ENCODE measurements around the gene MTOR. TPM values are rescaled to one million over a fixed set of nuclear protein-coding genes. Genes with fewer than 3 reads are reported as not detected.
"Not testable (repeated sequence)": the region's sequence is repeated elsewhere in the genome, so short reads cannot be mapped to it uniquely, and the experiment has no call there.

MTOR gene
- 32.3 TPM for total RNA-seq
- long read RNA-seq, full-length matches to known transcripts, result 2 of 40 reads
- long read RNA-seq, partial matches to known transcripts, result 32 of 40 reads
- long read RNA-seq, other reads (novel, unspliced or antisense), result 6 of 40 reads

DNA sequence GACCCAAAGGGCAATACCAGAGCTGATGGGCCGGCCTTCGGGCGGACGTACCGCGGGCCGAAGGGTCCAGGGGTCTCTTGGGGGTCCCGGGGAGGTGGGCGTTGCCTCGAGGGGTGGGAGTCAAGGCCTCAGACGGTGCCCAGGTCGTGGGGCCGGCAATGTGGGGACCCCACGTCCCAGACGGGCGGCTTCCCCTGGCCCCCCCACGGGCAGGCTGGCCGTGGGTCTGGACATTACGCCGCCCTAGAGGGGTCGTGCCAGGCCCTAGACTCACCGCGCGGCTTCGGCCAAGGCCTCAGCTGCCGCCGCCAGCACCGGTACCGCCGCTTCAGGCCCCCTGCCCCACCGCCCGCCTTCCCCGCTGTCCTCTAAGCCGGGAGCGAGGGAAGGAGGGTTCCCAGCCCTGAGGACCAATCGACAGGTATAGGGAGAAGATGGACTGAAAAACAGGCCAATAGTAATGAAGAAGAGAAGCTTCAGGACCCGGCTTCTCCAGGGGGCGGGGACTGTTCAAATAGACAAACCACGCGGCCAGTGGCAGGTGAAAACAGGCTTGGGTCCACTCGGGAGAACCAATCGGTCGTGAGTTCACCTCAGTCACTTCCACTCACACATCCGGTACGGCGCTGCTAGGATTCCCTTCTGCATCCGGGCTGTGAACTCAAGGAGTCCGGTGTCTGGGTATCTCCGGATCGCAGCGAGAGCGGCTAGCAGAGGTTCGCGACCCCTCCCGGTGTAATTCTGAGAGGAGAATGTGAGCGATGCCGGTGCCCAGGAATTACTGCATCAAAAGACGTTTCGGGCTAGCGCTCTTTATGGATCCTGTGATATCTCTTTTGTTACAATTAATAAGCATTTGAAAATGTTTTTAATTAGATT lies at the start of gene MTOR:
Gene MTOR, minus strand, starts transcription at position 381 of the 879 bp plus-strand sequence. CDS start 3,142 bp downstream, outside the sequence.
- peak; percentile 100 for ATAC-seq
- TF ChIP-seq, protein P1, sequence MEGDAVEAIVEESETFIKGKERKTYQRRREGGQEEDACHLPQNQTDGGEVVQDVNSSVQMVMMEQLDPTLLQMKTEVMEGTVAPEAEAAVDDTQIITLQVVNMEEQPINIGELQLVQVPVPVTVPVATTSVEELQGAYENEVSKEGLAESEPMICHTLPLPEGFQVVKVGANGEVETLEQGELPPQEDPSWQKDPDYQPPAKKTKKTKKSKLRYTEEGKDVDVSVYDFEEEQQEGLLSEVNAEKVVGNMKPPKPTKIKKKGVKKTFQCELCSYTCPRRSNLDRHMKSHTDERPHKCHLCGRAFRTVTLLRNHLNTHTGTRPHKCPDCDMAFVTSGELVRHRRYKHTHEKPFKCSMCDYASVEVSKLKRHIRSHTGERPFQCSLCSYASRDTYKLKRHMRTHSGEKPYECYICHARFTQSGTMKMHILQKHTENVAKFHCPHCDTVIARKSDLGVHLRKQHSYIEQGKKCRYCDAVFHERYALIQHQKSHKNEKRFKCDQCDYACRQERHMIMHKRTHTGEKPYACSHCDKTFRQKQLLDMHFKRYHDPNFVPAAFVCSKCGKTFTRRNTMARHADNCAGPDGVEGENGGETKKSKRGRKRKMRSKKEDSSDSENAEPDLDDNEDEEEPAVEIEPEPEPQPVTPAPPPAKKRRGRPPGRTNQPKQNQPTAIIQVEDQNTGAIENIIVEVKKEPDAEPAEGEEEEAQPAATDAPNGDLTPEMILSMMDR (IDR thresholded peaks at IDR 0.05), result no peak
- no peaks in the 10 kb centered on the region for H3K27me3 ChIP-seq
- intact Hi-C loops (cut with DNase I), result no loop called here
- no peaks in the 10 kb centered on the region for H3K9me3 ChIP-seq
- H3K4me1 ChIP-seq, result peaks cover 15% of the 10 kb centered on the region
- peak; percentile 98 for DNase-seq
- peak within 1 kb of the TSS; percentile 81 for H3K27ac ChIP-seq
- H3K4me3 ChIP-seq, result peak within 1 kb of the TSS; percentile 97
- H3K36me3 ChIP-seq, result peaks cover 23% of the 10 kb centered on the region

DNA sequence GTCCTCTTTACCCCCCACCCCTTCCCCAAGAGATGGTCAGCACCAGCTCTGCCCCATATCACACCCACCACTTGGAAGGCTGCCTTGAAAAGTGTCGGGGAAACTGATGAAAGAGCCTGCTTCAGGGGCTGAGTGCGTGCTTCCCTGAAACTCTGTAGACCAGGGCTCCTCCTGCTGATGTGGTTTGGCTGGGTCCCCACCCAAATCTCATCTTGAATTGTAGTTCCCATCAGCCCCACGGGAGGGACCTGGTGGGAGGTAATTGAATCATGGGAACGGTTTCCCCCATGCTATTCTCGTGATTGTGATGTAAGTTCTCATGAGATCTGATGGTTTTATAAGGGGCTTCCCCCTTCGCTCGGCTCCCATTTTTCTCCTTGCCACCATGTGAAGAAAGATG lies 47.0 kb upstream of the MTOR start:
- H3K27me3 ChIP-seq, result peaks cover 3% of the 10 kb centered on the region
- intact Hi-C loops (cut with DNase I), result no loop called here
- no peak overlapping the region for H3K27ac ChIP-seq
- H3K4me3 ChIP-seq, result no peak overlapping the region
- no peak for ATAC-seq
- H3K9me3 ChIP-seq, result no peaks in the 10 kb centered on the region
- no peaks in the 10 kb centered on the region for H3K4me1 ChIP-seq
- DNase-seq, result no peak
- TF ChIP-seq, protein P1 (IDR thresholded peaks at IDR 0.05), result no peak
- H3K36me3 ChIP-seq, result no peaks in the 10 kb centered on the region

DNA sequence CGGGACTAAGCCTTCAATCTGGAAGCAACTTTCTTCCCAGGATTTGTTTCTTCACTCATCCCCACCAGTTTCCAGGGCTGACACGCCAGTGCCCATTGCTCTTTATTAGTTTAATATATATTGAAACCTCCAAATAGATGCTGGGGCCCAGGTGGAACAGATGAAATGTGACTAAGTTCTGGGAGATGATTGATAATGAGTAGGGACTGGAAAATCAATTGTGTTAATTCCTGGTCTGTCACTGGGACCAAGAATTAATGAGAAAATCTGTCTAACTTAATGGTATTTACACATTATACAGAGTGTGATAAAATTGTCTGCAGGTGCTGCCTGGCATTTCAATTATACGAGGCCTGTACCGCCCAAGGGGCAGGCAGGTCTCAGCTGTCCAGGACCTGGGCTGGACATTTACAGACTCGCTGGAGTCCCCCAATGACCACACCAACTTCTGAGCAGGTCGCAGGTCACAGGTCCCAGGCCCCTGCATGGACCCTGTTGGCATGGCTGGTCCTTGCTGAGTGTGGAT lies 46.4 kb upstream of the MTOR start:
- DNase-seq (no peak), ATAC-seq (no peak)
- H3K4me3 ChIP-seq, result no peak overlapping the region
- TF ChIP-seq, protein P1 (IDR thresholded peaks at IDR 0.05), result no peak
- H3K36me3 ChIP-seq, result no peaks in the 10 kb centered on the region
- H3K27me3 ChIP-seq, result peaks cover 3% of the 10 kb centered on the region
- intact Hi-C loops (cut with DNase I), result no loop called here
- H3K4me1 ChIP-seq, result no peaks in the 10 kb centered on the region
- H3K9me3 ChIP-seq, result no peaks in the 10 kb centered on the region
- H3K27ac ChIP-seq, result no peak overlapping the region

DNA sequence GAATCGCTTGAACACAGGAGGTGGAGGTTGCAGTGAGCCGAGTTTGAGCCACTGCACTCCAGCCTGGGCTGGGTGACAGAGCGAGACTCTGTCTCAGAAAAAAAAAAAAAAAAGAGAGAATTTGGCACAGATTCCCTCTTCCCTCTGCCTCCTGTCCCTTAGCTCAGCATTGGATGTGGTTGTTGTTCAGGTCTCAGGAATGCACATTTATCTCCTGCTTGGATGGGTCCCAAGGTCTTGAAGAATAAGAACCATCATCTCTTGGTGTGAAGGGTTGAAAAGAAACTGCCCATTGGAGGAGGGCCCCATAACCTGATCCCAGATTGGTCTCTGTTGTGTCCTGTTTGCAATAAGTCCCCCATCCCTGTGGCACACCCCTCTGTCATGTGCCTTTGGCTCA lies 45.5 kb upstream of the MTOR start:
- no peak overlapping the region for H3K4me3 ChIP-seq
- TF ChIP-seq, protein P1 (IDR thresholded peaks at IDR 0.05), result no peak
- intact Hi-C loops (cut with DNase I), result no loop called here
- ATAC-seq, result no peak
- no peaks in the 10 kb centered on the region for H3K4me1 ChIP-seq
- H3K9me3 ChIP-seq, result no peaks in the 10 kb centered on the region
- H3K27me3 ChIP-seq, result peaks cover 3% of the 10 kb centered on the region
- DNase-seq, result no peak
- H3K36me3 ChIP-seq, result no peaks in the 10 kb centered on the region
- no peak overlapping the region for H3K27ac ChIP-seq

DNA sequence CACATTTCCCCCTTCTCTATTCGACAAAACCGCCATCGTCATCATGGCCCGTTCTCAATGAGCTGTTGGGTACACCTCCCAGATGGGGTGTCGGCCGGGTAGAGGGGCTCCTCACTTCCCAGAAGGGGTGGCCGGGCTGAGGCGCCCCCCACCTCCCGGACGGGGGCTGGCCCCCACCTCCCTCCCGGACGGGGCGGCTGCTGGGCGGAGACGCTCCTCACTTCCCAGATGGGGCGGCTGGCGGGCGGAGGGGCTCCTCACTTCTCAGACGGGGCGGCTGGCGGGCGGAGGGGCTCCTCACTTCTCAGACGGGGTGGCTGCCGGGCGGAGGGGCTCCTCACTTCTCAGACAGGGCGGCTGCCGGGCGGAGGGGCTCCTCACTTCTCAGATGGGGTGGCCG lies 43.2 kb upstream of the MTOR start:
- H3K27me3 ChIP-seq; H3K36me3 ChIP-seq; ATAC-seq; intact Hi-C loops (cut with DNase I); H3K4me3 ChIP-seq; DNase-seq; H3K27ac ChIP-seq; H3K4me1 ChIP-seq; H3K9me3 ChIP-seq: not testable (repeated sequence)

DNA sequence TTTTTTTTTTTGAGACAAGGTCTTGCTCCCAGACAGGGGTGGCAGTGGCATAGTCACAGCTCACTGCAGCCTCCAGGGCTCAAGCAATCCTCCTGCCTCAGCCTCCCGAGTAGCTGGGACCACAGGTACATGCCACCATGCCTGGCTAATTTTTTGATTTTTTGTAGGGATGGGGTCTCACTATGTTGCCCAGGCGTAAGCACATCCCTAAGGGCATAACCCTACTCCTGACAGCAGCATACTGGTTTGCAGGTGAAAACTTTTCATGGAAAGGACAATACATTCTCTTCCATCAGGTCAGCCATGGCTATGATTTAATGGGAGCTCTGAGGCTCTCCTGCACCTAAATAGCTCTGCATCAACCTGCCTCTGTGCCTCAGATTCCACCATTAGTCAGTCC lies 40.0 kb upstream of the MTOR start:
- TF ChIP-seq, protein P1 (IDR thresholded peaks at IDR 0.05), result no peak
- ATAC-seq (no peak), DNase-seq (no peak)
- no peak overlapping the region for H3K27ac ChIP-seq
- H3K9me3 ChIP-seq, result no peaks in the 10 kb centered on the region
- no peak overlapping the region for H3K4me3 ChIP-seq
- H3K4me1 ChIP-seq, result peaks cover 5% of the 10 kb centered on the region
- no peaks in the 10 kb centered on the region for H3K36me3 ChIP-seq
- H3K27me3 ChIP-seq, result no peaks in the 10 kb centered on the region
- intact Hi-C loops (cut with DNase I), result no loop called here
